H9 (cell line): ENCODE measurements around the gene LRP1. TPM values are rescaled to one million over a fixed set of nuclear protein-coding genes. Genes with fewer than 3 reads are reported as not detected.

ENCODE experiments used
- DNase-seq: peaks from one replicate; pipeline ENCODE4 v3.0.0-alpha.2; 2017
- H2AFZ ChIP-seq: one replicate; pipeline ENCODE4 v1.6.1; 2013; ENCODE audit warnings: mild to moderate bottlenecking, low read length, control low read depth, moderate library complexity
- H2AK5ac ChIP-seq: 2 replicates; pipeline ENCODE4 v1.6.1; 2013; ENCODE audit warnings: low read length, control low read depth, mixed read lengths; ENCODE audit not compliant: insufficient read length
- H2BK120ac ChIP-seq: one replicate; pipeline ENCODE4 v1.6.1; 2013; ENCODE audit warnings: low read depth, mild to moderate bottlenecking, low read length, control low read depth, inconsistent platforms; ENCODE audit not compliant: poor library complexity, severe bottlenecking
- H2BK12ac ChIP-seq: 2 replicates; pipeline ENCODE4 v1.6.1; 2013; ENCODE audit warnings: low read length, control low read depth, mixed read lengths, low read depth; ENCODE audit not compliant: insufficient read length
- H2BK15ac ChIP-seq: 2 replicates; pipeline ENCODE4 v1.6.1; 2013; ENCODE audit warnings: low read depth, low read length, control low read depth
- H2BK20ac ChIP-seq: one replicate; pipeline ENCODE4 v1.6.1; 2013; ENCODE audit warnings: low read depth, mild to moderate bottlenecking, low read length, control low read depth, inconsistent platforms; ENCODE audit not compliant: poor library complexity, severe bottlenecking
- H2BK5ac ChIP-seq: 2 replicates; pipeline ENCODE4 v1.6.1; 2013; ENCODE audit warnings: low read length, control low read depth, mixed read lengths; ENCODE audit not compliant: insufficient read length
- H3K14ac ChIP-seq: 2 replicates; pipeline ENCODE4 v1.6.1; 2013; ENCODE audit warnings: low read length, control low read depth; ENCODE audit not compliant: insufficient read depth
- H3K18ac ChIP-seq: 2 replicates; pipeline ENCODE4 v1.6.1; 2013; ENCODE audit warnings: low read depth, mild to moderate bottlenecking, mixed read lengths, low read length, control low read depth; ENCODE audit not compliant: insufficient read length
- H3K23ac ChIP-seq: 2 replicates; pipeline ENCODE4 v1.6.1; 2013; ENCODE audit warnings: low read length, control low read depth, mixed read lengths, low read depth; ENCODE audit not compliant: insufficient read length
- H3K23me2 ChIP-seq: 2 replicates; pipeline ENCODE4 v1.6.1; 2013; ENCODE audit warnings: low read depth, mild to moderate bottlenecking, mixed read lengths, low read length, control low read depth; ENCODE audit not compliant: insufficient read length, poor library complexity, severe bottlenecking
- H3K27ac ChIP-seq: 2 replicates; pipeline ENCODE4 v1.5.1; 2013; ENCODE audit warnings: low read length, control low read depth, mixed read lengths, low read depth; ENCODE audit not compliant: insufficient read length
- H3K27me3 ChIP-seq: 2 replicates; pipeline ENCODE4 v1.6.1; 2013; ENCODE audit warnings: low read length, control low read depth, inconsistent platforms; ENCODE audit not compliant: insufficient read depth
- H3K4ac ChIP-seq: 2 replicates; pipeline ENCODE4 v1.6.1; 2013; ENCODE audit warnings: low read depth, mild to moderate bottlenecking, control low read depth, inconsistent platforms, low read length, moderate library complexity
- H3K4me1 ChIP-seq: 2 replicates; pipeline ENCODE4 v1.6.1; 2013; ENCODE audit warnings: low read length, control low read depth, inconsistent platforms; ENCODE audit not compliant: insufficient read depth
- H3K4me2 ChIP-seq: 2 replicates; pipeline ENCODE4 v1.6.1; 2013; ENCODE audit warnings: low read length, control low read depth, mixed read lengths; ENCODE audit not compliant: insufficient read length, insufficient read depth
- H3K56ac ChIP-seq: 2 replicates; pipeline ENCODE4 v1.6.1; 2013; ENCODE audit warnings: low read depth, mild to moderate bottlenecking, mixed read lengths, low read length, control low read depth; ENCODE audit not compliant: insufficient read length
- H3K79me1 ChIP-seq: 2 replicates; pipeline ENCODE4 v1.6.1; 2013; ENCODE audit warnings: low read depth, mild to moderate bottlenecking, moderate library complexity, low read length, control low read depth, inconsistent platforms; ENCODE audit not compliant: insufficient read depth, poor library complexity, severe bottlenecking
- H3K79me2 ChIP-seq: 2 replicates; pipeline ENCODE4 v1.6.1; 2013; ENCODE audit warnings: low read length, control low read depth, inconsistent platforms; ENCODE audit not compliant: insufficient read depth
- H3K9ac ChIP-seq: 2 replicates; pipeline ENCODE4 v1.6.1; 2013; ENCODE audit warnings: low read length, control low read depth, mixed read lengths; ENCODE audit not compliant: insufficient read length; ENCODE audit errors: extremely low read depth
- H3K9me3 ChIP-seq: one replicate; pipeline ENCODE4 v1.6.1; 2013; ENCODE audit warnings: low read depth, low read length, inconsistent platforms; ENCODE audit not compliant: control insufficient read depth
- H3T11ph ChIP-seq: one replicate; pipeline ENCODE4 v1.6.1; 2013; ENCODE audit warnings: mild to moderate bottlenecking, low read length, control low read depth, inconsistent platforms
- H4K20me1 ChIP-seq: one replicate; pipeline ENCODE4 v1.6.1; 2013; ENCODE audit not compliant: control insufficient read depth, insufficient read length, insufficient read depth
- H4K5ac ChIP-seq: 2 replicates; pipeline ENCODE4 v1.6.1; 2013; ENCODE audit warnings: low read depth, mild to moderate bottlenecking, mixed read lengths, low read length, control low read depth; ENCODE audit not compliant: insufficient read length
- H4K8ac ChIP-seq: replicated peaks from 2 replicates; pipeline ENCODE4 v1.6.1; 2013; ENCODE audit warnings: low read length, control low read depth, mixed read lengths, low read depth; ENCODE audit not compliant: insufficient read length
- H4K91ac ChIP-seq: 2 replicates; pipeline ENCODE4 v1.6.1; 2013; ENCODE audit warnings: low read depth, mild to moderate bottlenecking, moderate library complexity, mixed read lengths, low read length, control low read depth; ENCODE audit not compliant: insufficient read length
- H3K27ac Mint-ChIP-seq, 3 experiments: 2 replicates in 2 of 3; 3 replicates in 1 of 3; pipeline ENCODE4 v1.8.0; 2020 to 2021; ENCODE audit warnings: mixed read lengths in 3 of 3, mild to moderate bottlenecking in 1 of 3, moderate library complexity in 1 of 3
- H3K27me3 Mint-ChIP-seq: 2 replicates; pipeline ENCODE4 v1.8.0; 2021; ENCODE audit warnings: low read depth, mild to moderate bottlenecking, moderate library complexity, mixed read lengths
- H3K36me3 Mint-ChIP-seq, 3 experiments: 2 replicates in 2 of 3; 3 replicates in 1 of 3; pipeline ENCODE4 v1.8.0; 2020 to 2021; ENCODE audit warnings: low read depth in 3 of 3, mixed read lengths in 3 of 3; ENCODE audit not compliant: insufficient read depth in 1 of 3
- H3K4me1 Mint-ChIP-seq, 2 experiments: 2 replicates each; pipeline ENCODE4 v1.8.0; 2020; ENCODE audit warnings: mixed read lengths in 2 of 2
- H3K4me3 Mint-ChIP-seq, 2 experiments: 2 replicates in 1 of 2; 3 replicates in 1 of 2; pipeline ENCODE4 v1.8.0; 2020 to 2021; ENCODE audit warnings: mild to moderate bottlenecking in 2 of 2, mixed read lengths in 2 of 2, moderate library complexity in 1 of 2
- H3K9me3 Mint-ChIP-seq, 2 experiments: 2 replicates in 1 of 2; 3 replicates in 1 of 2; pipeline ENCODE4 v1.8.0; 2020; ENCODE audit warnings: mild to moderate bottlenecking in 2 of 2, mixed read lengths in 2 of 2, moderate library complexity in 1 of 2
- WGBS: extraction: QIAGEN DNeasy Blood & Tissue Kit; methylation state at CpG from one replicate; pipeline ENCODE4 v1.1.7; 2013; ENCODE audit warnings: missing lambda C conversion rate, low lambda C conversion rate, mixed read lengths; ENCODE audit not compliant: insufficient read length; ENCODE audit errors: extremely low coverage; 5-methylcytosine and 5-hydroxymethylcytosine counted together
- total RNA-seq: library from RNA; stranded (reverse); gene quantifications from 2 replicates; pipeline ENCODE4 v1.2.1, GENCODE V29; 2021
- TF ChIP-seq, protein P1 (sequence below): fragments of 200-600 bp; sonication (generic); conservative IDR thresholded peaks from 3 replicates; pipeline ENCODE4 v1.8.0; 2021; ENCODE audit warnings: antibody characterized with exemption, mild to moderate bottlenecking

LRP1 gene
- total RNA-seq, 1 experiment from 2014 or later = 115 TPM

- Histone ChIP-seq H3T11ph (no peak overlapping the region), H2BK12ac (no peak overlapping the region), H4K8ac (no peak overlapping the region), H2AK5ac (no peak overlapping the region), H2BK20ac (no peak overlapping the region), H3K27me3 (no peaks in the 10 kb centered on the region), H2BK5ac (no peak overlapping the region), H4K5ac (no peak overlapping the region), H4K91ac (no peak overlapping the region), H3K27ac (no peak overlapping the region), H3K14ac (no peak overlapping the region), H4K20me1 (no peaks in the 10 kb centered on the region), H2BK15ac (no peak overlapping the region), H3K4me2 (no peak overlapping the region), H3K9ac (no peak overlapping the region), H3K56ac (no peak overlapping the region), H3K79me1 (no peaks in the 10 kb centered on the region), H3K4me1 (no peaks in the 10 kb centered on the region; the same call in 1 of the 2 replicates), H2BK120ac (no peak overlapping the region), H3K79me2 (no peaks in the 10 kb centered on the region), H2AFZ (no peak overlapping the region), H3K9me3 (no peaks in the 10 kb centered on the region), H3K23ac (no peak overlapping the region), H3K18ac (no peak overlapping the region), H3K23me2 (no peaks in the 10 kb centered on the region), H3K4ac (no peak overlapping the region)
- Mint-ChIP-seq H3K9me3 (no peaks in the 10 kb centered on the region), H3K4me1 (peaks cover 31 to 32% of the 10 kb centered on the region in 2 experiments), H3K27me3 (no peaks in the 10 kb centered on the region; the same call in 1 of the 2 replicates), H3K4me3 (no peak overlapping the region), H3K27ac (no peak overlapping the region), H3K36me3 (peaks cover 10 to 71% (median 57%) of the 10 kb centered on the region in 3 experiments)
- WGBS = no CpG with 5 or more reads among the region's 8 CpGs
- no peak for DNase-seq
- TF ChIP-seq, protein P1, sequence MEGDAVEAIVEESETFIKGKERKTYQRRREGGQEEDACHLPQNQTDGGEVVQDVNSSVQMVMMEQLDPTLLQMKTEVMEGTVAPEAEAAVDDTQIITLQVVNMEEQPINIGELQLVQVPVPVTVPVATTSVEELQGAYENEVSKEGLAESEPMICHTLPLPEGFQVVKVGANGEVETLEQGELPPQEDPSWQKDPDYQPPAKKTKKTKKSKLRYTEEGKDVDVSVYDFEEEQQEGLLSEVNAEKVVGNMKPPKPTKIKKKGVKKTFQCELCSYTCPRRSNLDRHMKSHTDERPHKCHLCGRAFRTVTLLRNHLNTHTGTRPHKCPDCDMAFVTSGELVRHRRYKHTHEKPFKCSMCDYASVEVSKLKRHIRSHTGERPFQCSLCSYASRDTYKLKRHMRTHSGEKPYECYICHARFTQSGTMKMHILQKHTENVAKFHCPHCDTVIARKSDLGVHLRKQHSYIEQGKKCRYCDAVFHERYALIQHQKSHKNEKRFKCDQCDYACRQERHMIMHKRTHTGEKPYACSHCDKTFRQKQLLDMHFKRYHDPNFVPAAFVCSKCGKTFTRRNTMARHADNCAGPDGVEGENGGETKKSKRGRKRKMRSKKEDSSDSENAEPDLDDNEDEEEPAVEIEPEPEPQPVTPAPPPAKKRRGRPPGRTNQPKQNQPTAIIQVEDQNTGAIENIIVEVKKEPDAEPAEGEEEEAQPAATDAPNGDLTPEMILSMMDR = no peak
Observed at GRCh38 chr12:57097554-57097835, 30.8 kb upstream of the LRP1 start.
